NCI-H524 treated with DMSO at 0.1 percent for 48 hours (cell line): ENCODE results near the gene TOMM40L.

Experiments used
- DNase-seq: peaks from one replicate; lab custom pipeline; 2025; lab: John Stamatoyannopoulos, UW

The TOMM40L gene

GRCh38 chr1:161197560-161198193 is 28.2 kb upstream of the TOMM40L start:
- DNase-seq = no peak

GRCh38 chr1:161198194-161198896 is 27.5 kb upstream of the TOMM40L start:
- DNase-seq = peak; percentile 4

GRCh38 chr1:161198897-161199431 is 26.9 kb upstream of the TOMM40L start, which contains the start of gene ADAMTS4:
Gene ADAMTS4 (minus strand): TSS chr1:161199054. CDS start chr1:161198627, 427 bp downstream.
- no peak for DNase-seq

DNA sequence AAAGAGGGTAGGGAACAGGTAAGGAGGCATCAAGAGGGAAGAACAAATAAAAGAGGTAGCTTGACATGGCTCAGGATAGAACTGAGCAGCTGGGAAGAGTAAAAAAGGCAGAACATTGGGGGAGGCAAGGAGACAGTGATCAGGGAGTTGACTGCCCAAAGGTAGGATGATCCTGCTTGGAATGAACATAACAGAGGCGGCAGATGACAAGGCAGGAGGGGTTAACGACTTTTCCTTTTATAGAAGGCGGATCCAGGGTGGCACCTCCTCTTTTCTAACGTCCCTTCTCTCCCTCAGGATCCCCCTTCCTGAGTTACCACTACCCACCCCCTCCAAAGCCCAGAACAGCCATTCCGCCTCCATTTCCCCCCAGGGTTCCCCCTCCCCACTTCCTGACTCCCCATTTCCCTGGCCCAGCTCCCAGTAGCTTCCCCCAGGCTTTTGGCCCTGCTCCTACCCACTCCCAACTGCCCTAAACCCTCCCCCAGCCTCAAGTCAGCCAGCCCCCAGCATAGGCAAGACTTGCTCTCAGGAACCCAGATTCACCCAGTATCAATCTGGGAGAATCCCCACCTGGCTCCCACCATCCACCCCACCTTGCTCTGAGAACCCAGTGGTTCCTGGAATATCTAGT is 26.2 kb upstream of the TOMM40L start:
- no peak for DNase-seq

GRCh38 chr1:161200421-161200991 is 25.4 kb upstream of the TOMM40L start:
- no peak for DNase-seq

DNA sequence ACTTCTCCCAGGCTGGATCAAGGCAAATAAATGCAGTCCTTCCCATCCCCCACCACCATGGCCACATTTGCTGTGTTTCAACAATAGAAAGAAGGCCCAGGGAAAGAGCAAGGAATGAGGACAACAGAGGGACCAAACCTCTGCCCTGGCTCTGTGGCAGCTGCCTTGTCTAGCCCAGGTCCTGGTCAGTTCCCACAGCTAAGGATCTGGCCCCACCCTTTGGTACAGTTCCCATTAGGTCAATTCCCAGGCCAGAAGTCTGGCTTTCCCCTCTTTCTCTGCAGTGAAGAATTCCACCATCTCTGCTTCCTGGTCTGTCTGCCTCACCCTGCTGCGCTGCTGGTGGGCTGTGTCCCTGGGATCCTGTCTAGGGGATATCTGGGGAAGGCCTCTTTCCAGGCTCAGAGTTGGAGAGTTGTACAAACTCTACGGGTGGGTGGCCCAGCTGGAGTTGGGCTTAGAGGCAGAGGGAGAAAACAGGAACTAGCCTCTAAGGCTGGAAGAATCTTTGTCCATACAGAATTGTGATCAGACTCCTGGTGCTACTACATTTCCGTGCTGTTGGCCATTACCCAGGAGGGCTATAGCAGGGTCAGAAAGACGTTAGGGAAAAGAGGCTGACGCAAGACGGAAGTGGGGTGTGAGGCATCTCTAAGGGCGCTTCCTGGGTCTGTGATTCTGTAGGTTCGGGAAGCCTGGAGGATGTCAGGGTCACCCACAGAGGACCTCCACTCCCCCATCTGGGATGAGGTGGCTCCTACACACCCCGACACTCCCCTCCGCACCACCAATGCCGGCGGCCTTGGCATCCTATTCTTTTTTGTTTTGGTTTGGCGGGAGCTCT is 24.6 kb upstream of the TOMM40L start:
- DNase-seq = no peak

- peak; percentile 92 for DNase-seq
Measured at GRCh38 chr1:161201836-161202712, 23.8 kb upstream of the TOMM40L start, which contains the start of gene NDUFS2. Gene NDUFS2 (plus strand): TSS chr1:161202367. CDS start chr1:161202386, 19 bp downstream.

GRCh38 chr1:161206411-161207140 is 19.3 kb upstream of the TOMM40L start:
- DNase-seq = no peak

DNA sequence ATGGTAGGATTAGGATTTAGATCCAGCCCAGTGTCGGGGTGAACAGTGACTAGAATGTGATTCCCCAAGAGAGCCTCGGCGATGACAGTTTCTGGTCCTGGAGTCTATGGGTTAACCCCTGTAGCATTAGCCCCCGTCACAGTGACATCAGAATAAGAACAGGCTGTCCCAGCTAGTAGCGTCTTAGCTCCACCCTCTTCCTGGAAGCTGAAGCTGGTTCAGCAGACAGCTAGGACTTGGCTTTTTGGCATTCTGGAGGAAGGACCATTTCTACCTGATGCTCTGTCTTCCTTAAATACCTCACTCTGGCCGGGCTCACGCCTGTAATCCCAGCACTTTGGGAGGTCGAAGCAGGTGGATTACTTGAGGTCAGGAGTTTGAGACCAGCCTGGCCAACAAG is 18.7 kb upstream of the TOMM40L start:
- DNase-seq = no peak

- no peak for DNase-seq
Measured at GRCh38 chr1:161209790-161210409, 16.0 kb upstream of the TOMM40L start.

DNA sequence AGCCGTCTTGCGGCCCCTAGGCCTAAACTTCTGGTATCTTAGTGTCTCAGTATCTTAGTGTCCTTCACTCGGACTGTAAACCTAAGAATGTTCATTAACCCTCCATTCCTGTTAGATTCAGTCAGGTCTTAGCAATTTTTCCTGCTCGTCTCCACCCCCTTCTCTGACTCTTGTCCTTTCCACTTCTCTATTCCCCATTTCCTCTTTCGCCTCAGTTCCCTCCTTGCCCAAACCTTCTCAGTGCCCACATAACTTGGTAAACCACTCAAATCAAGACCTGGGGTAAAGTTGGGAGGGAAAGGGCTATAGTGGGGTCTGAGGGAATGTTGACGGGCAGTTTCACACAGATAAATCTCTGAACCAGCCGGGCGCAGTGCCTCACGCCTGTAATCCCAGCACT is 11.5 kb upstream of the TOMM40L start:
- no peak for DNase-seq

DNA sequence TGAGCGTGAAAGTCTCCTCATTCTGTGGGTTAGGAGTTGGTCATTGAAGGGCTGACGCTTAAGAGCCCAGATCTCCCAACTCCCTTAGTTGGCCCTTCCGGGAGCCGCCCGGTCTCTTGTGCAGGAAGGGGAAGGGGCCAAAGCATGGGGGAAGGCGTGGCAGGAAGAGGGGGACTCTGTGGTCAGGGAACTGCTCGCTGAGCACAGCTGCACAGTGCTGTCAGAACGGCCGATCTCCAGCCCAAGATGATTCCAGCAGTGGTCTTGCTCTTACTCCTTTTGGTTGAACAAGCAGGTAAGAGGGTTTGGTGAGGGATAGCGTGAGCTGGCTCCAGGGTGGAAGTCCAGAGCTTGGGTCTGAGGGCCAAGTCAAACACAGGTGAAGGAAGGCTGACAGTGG is 10.8 kb upstream of the TOMM40L start, which contains the start of gene FCER1G:
TSS of gene FCER1G (plus strand) at position 220 of the 400 bp plus-strand sequence. CDS start at position 247, 27 bp downstream.
- DNase-seq = no peak

- no peak for DNase-seq
Measured at GRCh38 chr1:161216945-161217712, 8.7 kb upstream of the TOMM40L start.

DNA sequence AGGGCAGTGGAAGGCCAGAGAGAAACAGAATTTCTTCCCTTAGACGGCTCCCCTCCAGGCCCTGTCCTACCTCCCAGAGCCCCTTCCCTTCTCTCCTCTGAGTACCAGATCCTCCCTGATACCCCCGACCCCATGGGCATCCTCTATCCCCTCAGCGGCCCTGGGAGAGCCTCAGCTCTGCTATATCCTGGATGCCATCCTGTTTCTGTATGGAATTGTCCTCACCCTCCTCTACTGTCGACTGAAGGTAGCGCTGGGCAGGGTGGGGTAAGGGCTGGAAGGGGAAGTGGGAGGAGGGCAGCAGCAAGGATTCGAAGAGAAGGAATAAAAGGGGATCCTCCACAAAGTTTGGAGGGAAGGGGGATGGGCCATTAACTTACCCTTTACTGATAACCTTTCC is 8.0 kb upstream of the TOMM40L start:
- no peak for DNase-seq

- no peak for DNase-seq
Measured at GRCh38 chr1:161218301-161219077, 7.4 kb upstream of the TOMM40L start.

DNA sequence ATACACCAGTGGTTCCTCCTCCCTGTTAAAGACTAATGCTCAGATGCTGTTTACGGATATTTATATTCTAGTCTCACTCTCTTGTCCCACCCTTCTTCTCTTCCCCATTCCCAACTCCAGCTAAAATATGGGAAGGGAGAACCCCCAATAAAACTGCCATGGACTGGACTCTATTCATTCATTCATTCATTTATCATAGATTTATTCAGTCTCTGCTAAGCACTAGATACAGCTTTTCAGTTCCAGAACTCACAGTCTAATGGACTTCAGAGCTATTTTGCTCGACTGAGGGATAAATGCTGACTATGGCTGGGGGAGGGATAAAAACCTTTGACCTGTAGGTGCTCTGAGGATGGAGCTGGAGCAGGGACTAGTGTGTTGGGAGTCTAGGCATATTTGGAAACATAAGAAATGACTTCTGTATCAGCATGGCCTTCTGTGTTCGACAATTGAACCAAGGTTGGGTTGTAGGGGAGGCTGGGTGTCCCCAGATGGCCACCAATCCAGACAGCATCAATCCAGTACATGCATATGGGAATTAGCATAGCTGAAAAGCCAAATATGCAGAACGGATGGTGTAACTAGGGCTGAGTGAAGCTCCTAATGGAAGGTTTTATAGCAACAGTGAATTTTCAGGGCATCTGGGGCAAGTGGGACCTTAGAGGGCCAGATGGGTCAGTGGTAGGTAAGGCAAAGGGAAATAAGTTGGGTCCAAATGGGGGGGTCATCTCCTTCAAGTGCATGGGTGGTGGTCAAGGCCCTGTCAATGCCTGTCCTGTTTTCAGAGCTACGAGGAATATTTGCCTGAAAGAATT is 6.6 kb upstream of the TOMM40L start:
- no peak for DNase-seq

- no peak for DNase-seq
Measured at GRCh38 chr1:161220002-161220401, 5.9 kb upstream of the TOMM40L start.
